Suprapubic skin (tissue), 4 donors: ENCODE measurements around the gene MRFAP1L1.
"Not testable (repeated sequence)": the region's sequence is repeated elsewhere in the genome, so short reads cannot be mapped to it uniquely, and the experiment has no call there.

Source experiments
- EP300 ChIP-seq: sonication (generic); formaldehyde crosslinking; IDR thresholded peaks from one replicate; pipeline ENCODE4 v1.6.1; 2017; ENCODE audit warnings: antibody characterized with exemption
- POLR2A ChIP-seq, 2 donors: fragments of 450-650 bp; IDR thresholded peaks; one replicate each; pipeline ENCODE4 v1.6.1; 2017; ENCODE audit warnings: antibody characterized with exemption in 2 of 2, mild to moderate bottlenecking in 2 of 2, moderate library complexity in 2 of 2
- POLR2AphosphoS5 ChIP-seq, 3 donors: sonication (generic); formaldehyde crosslinking; IDR thresholded peaks; one replicate each; pipeline ENCODE4 v1.6.1; 2017; ENCODE audit warnings: antibody characterized with exemption in 3 of 3
- TF ChIP-seq, protein P1 (sequence below), 2 donors: fragments of 200-600 bp in 1 of 2; fragments of 450-650 bp in 1 of 2; sonication (generic) in 1 of 2; IDR thresholded peaks; one replicate each; pipeline ENCODE4 v1.5.1; 2016 to 2019; ENCODE audit warnings: antibody characterized with exemption in 2 of 2, mild to moderate bottlenecking in 1 of 2, moderate library complexity in 1 of 2

DNA sequence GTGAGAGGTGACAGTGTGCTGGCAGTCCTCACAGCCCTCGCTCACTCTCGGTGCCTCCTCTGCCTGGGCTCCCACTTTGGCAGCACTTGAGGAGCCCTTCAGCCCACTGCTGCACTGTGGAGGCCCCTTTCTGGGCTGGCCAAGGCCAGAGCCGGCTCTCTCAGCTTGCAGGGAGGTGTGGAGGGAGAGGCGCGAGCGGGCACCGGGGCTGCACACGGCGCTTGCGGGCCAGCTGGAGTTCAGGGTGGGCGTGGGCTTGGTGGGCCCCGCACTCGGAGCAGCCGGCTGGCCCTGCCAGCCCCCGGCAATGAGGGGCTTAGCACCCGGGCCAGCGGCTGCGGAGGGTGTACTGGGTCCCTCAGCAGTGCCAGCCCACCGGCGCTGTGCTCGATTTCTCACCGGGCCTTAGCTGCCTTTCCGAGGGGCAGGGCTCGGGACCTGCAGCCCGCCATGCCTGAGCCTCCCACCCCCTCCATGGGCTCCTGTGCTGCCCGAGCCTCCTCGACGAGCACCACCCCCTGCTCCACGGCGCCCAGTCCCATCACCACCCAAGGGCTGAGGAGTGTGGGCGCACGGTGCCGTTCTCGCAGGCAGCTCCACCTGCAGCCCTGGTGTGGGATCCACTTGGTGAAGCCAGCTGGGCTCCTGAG is 37.0 kb downstream of the MRFAP1L1 start:
- not testable (repeated sequence) for TF ChIP-seq POLR2A (IDR thresholded peaks at IDR 0.05); POLR2AphosphoS5 (IDR thresholded peaks at IDR 0.05); EP300
- TF ChIP-seq, protein P1, sequence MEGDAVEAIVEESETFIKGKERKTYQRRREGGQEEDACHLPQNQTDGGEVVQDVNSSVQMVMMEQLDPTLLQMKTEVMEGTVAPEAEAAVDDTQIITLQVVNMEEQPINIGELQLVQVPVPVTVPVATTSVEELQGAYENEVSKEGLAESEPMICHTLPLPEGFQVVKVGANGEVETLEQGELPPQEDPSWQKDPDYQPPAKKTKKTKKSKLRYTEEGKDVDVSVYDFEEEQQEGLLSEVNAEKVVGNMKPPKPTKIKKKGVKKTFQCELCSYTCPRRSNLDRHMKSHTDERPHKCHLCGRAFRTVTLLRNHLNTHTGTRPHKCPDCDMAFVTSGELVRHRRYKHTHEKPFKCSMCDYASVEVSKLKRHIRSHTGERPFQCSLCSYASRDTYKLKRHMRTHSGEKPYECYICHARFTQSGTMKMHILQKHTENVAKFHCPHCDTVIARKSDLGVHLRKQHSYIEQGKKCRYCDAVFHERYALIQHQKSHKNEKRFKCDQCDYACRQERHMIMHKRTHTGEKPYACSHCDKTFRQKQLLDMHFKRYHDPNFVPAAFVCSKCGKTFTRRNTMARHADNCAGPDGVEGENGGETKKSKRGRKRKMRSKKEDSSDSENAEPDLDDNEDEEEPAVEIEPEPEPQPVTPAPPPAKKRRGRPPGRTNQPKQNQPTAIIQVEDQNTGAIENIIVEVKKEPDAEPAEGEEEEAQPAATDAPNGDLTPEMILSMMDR (IDR thresholded peaks at IDR 0.05): not testable (repeated sequence)
